CD4-positive, alpha-beta T cell treated with Interleukin-17A for 1 hour (primary cell): Measurements from ENCODE around the gene SSH2.
"Not testable (repeated sequence)": the region's sequence is repeated elsewhere in the genome, so short reads cannot be mapped to it uniquely, and the experiment has no call there.

Experiments
- DNase-seq: peaks from one replicate; pipeline ENCODE4 v3.0.0-alpha.2; 2020

SSH2 gene

GRCh38 chr17:29874358-29874757 lies 55.7 kb downstream of the SSH2 start:
- DNase-seq: not testable (repeated sequence)

- no peak for DNase-seq
These were observed 56.6 kb downstream of the SSH2 start for GRCh38 chr17:29873476-29873875.

- no peak for DNase-seq
These were observed 59.1 kb downstream of the SSH2 start for GRCh38 chr17:29870836-29871465.

DNA sequence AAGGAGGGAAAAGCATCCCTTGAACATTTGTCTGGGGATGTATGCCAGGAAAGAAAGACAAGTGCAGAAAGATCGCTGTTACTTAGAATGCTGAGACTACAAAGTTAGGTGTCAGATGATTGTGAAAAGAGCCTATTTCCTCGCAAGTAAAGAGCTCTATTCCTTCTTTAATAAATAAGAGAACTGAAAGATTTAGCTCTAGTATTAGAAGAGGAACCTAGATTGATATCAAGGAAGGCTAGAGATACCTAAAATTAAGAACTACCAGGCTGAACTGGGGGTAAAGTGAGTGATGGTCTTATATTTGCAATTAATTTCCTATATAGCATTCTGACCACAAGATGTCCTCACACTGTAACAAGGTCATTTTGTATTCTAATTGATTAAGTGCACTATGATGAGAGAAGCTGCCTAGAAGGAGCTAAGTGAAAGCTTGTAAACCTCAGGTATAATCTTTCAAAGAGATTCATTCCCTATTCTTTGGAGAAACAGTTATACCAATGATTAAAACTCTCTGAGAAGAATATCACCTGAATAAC lies 62.3 kb downstream of the SSH2 start:
- no peak for DNase-seq

- DNase-seq: no peak
These were observed 63.2 kb downstream of the SSH2 start for GRCh38 chr17:29866746-29867404.

DNA sequence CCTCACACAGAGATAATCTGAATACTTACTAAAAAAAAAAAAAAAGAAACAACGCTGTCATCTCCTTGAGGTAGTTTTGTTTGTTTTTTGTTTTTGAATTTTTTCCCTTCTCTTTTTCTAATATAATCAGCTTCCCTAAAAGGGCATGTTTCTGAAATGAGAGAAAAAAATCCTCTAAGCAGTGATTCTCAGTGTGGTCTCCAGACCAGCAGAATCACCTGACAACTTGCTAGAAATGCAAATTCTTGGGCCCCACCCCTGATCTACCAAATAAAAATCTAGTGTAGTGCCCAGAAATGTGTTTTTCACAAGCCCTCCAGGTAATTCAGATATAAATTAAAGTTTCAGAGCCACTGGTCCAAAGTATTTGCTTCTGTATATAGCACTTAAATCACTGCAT lies 65.4 kb downstream of the SSH2 start:
- DNase-seq: no peak

DNA sequence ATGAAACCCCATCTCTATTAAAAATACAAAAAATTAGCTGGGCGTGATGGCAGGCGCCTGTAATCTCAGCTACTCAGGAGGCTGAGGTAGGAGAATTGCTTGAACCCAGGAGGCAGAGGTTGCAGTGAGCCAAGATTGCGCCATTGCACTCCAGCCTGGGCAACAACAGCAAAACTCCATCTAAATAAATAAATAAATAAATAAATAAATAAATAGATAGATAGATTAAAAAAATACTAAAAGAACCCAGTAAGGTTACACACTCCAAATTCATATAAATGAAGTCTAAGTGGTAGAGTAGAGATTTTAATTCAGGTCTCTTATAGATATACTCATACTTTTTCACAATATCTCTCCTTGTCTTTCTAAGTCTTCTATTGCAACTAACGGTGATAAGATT lies 65.9 kb downstream of the SSH2 start:
- DNase-seq: not testable (repeated sequence)

DNA sequence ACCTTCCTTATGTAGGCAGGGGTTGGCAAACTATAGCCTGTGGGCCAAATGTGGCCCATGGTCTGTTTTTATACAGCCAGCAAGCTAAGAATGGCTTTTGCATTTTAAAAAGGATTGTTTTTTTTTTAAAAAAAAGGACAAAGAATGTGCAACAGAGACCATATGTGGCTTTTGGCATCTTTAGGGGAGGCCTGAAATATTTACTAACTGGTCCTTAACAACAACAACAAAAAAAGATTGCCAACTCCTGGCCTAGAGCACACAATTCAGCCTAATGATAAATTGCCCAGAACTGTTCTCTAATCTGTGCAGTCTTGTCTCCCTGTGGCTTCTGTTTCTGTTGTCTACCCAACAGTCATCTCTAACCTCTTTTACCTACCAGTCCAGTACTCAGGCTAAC lies 67.1 kb downstream of the SSH2 start:
- DNase-seq: no peak

GRCh38 chr17:29862127-29862526 lies 67.9 kb downstream of the SSH2 start:
- DNase-seq: no peak

- not testable (repeated sequence) for DNase-seq
These were observed 70.6 kb downstream of the SSH2 start for GRCh38 chr17:29859445-29859844.

GRCh38 chr17:29857823-29858222 lies 72.2 kb downstream of the SSH2 start:
- no peak for DNase-seq

- DNase-seq: not testable (repeated sequence)
These were observed 72.9 kb downstream of the SSH2 start for GRCh38 chr17:29857105-29857504.

- no peak for DNase-seq
These were observed 74.3 kb downstream of the SSH2 start for GRCh38 chr17:29855686-29856085.

DNA sequence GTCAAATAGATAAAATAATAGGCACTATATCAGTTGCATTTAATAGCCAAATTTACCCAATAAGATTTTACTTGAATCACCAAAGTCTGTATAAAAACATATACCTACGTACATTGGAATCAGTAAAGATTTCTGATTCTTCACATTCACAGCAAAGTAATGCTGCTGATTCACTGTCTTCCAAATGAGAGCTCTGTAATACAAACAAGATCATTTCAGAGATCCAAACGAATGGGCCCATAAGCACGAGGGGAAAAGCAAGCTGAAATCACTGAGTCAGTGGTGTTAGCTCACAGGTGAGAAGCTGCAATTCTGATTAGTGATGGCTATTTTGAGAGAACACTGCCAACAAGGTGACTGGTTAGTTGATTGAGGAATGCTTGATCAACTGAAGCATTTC lies 81.3 kb downstream of the SSH2 start:
- DNase-seq: no peak

- no peak for DNase-seq
These were observed 82.3 kb downstream of the SSH2 start for GRCh38 chr17:29847527-29848400.

DNA sequence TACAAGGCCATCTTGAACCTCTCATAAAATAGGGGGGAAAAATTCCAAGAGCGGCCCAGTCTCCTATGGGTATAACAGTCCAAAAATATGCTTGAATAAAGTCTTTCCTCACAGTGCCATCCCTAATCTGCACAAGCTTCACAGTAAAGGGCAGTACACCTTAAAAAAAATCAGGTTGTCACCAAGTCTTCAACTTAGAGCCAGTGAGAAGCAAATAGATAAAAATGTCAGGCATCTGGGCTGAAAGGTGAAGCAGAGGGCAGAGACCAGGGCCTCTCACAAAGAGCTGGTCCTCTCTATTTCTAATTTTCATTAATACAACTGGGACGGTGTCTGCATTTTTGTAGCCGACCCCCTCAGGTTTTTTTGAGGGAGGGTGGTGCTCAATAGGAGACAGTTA lies 82.9 kb downstream of the SSH2 start:
- DNase-seq: no peak

DNA sequence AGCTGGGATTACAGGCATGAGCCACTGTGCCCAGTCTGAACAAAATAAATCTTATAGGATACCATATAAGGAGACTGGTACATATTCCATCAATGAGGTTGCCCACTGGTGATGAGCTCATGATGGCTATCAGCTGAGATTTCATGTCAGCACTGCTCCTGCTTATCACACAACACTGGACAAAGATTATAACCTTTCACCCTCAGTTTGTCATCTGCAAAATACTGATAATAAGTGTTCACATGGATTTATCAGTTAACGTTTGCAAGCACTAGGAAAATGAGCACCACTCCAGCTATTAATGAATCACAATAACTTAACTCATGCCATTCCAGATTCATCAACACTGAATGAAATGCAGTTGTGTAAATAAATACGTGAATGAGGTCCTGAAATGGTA lies 83.7 kb downstream of the SSH2 start:
- DNase-seq: no peak

- DNase-seq: no peak
These were observed 85.5 kb downstream of the SSH2 start for GRCh38 chr17:29844339-29845048.

GRCh38 chr17:29840884-29841283 lies 89.1 kb downstream of the SSH2 start:
- no peak for DNase-seq

GRCh38 chr17:29839656-29840055 lies 90.4 kb downstream of the SSH2 start:
- DNase-seq: no peak

- no peak for DNase-seq
These were observed 91.1 kb downstream of the SSH2 start for GRCh38 chr17:29838961-29839360.

DNA sequence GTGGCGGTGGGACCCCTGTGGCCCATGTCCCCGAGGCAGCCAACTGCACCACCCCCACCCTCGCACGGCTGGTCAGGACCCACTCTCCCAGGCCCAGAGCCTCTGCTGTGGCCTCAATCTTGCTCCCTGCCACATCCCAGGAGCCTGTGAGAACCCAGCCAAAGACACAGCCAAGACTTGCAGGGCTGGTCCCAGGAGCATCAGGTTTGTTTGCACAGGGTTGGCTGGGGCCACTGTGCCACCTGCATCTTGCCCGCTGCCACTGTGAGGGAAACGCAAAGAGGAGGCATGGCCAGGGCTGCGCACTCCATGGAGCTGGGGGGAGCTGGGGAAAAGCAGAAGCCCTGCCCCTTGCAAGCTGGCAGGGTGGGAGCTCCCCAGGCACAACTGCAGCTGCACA lies 92.5 kb downstream of the SSH2 start:
- DNase-seq: no peak

DNA sequence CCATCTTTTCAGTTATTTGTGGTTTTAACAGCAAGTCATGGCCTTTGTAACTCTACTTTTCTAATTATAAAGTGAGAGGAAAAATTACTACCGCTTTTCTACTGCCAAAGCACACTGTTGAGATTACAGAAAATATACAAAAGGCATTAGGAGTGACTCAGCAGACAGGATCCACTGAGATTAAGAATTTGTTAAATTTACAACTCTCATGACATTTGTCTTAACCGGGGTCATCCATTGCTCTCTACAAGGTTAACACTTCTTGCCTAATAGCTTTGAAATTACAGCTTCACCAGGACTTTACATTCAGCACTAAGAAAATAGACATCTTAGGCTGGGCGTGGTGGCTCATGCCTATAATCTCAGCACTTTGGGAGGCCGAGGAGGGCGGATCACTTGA lies 93.4 kb downstream of the SSH2 start:
- DNase-seq: no peak
